GM12875 (cell line): ENCODE data around the gene MRPL14.

Source experiments
- H3K4me3 ChIP-seq: one replicate; pipeline ENCODE4 v1.5.1; 2011; ENCODE audit warnings: low read depth, low read length, control low read depth
- CTCF ChIP-seq: IDR thresholded peaks from 2 replicates; pipeline ENCODE4 v1.5.1; 2011; ENCODE audit warnings: low read depth, mild to moderate bottlenecking, control low read depth, inconsistent platforms, low read length, moderate library complexity, borderline replicate concordance; ENCODE audit not compliant: insufficient read depth

Gene MRPL14

GRCh38 chr6:44085219-44085618 is 42.0 kb downstream of the MRPL14 start:
- no peak for TF ChIP-seq CTCF
- H3K4me3 ChIP-seq: no peak overlapping the region

GRCh38 chr6:44084231-44085014 is 42.8 kb downstream of the MRPL14 start:
- TF ChIP-seq CTCF: no peak
- no peak overlapping the region for H3K4me3 ChIP-seq

GRCh38 chr6:44082872-44083321 is 44.4 kb downstream of the MRPL14 start:
- H3K4me3 ChIP-seq: no peak overlapping the region
- TF ChIP-seq CTCF: no peak

- H3K4me3 ChIP-seq: no peak overlapping the region
- no peak for TF ChIP-seq CTCF
Measured at GRCh38 chr6:44081753-44082152, 45.5 kb downstream of the MRPL14 start.

- no peak overlapping the region for H3K4me3 ChIP-seq
- TF ChIP-seq CTCF: no peak
Measured at GRCh38 chr6:44080561-44081521, 46.4 kb downstream of the MRPL14 start.

GRCh38 chr6:44079672-44080071 is 47.6 kb downstream of the MRPL14 start:
- no peak for TF ChIP-seq CTCF
- H3K4me3 ChIP-seq: no peak overlapping the region
